ENCODE data around the gene WDR86.

DNA sequence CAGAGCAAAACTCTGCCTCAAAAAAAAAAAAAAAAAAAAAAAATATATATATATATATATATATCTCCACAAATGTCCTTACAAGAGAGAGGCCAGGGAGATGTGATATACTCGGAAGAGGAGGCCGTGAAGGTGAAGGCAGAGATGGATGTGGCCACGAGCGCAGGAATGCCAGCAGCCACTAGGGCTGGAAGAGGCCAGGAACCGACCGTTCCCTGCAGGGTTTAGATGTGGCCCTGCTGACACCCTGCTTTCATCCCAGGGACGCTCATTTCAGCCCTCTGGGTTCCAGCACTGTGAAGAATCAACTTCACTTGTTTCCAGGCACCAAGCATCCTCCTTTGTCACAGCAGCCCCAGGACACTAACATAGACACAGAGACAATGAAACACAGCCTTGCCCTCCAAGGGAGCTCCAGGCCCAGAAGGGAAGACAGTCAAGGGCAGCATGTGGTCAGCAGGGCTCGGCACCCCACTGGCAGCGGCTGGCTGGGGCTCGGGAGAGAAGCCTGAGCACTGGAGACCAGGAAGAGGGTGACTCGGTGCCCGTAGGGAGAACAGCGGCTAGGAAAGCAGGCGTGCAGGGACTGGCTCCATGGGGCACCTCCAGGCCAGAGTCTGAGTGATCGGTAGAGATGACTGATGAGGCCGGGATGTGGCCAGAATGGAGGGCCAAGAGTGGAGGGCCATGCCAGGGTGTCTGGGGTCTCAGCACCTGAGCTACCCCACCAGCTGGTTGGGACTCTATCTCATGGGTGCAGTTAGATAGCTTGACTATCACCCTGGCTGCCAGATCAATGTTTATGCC lies 7.6 kb downstream of the WDR86 start:
- TF ChIP-seq, protein P1, sequence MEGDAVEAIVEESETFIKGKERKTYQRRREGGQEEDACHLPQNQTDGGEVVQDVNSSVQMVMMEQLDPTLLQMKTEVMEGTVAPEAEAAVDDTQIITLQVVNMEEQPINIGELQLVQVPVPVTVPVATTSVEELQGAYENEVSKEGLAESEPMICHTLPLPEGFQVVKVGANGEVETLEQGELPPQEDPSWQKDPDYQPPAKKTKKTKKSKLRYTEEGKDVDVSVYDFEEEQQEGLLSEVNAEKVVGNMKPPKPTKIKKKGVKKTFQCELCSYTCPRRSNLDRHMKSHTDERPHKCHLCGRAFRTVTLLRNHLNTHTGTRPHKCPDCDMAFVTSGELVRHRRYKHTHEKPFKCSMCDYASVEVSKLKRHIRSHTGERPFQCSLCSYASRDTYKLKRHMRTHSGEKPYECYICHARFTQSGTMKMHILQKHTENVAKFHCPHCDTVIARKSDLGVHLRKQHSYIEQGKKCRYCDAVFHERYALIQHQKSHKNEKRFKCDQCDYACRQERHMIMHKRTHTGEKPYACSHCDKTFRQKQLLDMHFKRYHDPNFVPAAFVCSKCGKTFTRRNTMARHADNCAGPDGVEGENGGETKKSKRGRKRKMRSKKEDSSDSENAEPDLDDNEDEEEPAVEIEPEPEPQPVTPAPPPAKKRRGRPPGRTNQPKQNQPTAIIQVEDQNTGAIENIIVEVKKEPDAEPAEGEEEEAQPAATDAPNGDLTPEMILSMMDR (conservative IDR thresholded peaks at IDR 0.05; ENCODE audit: low read length), result no peak
- no peak for TF ChIP-seq EZH2phosphoT487 (IDR thresholded peaks at IDR 0.05; ENCODE audit: borderline replicate concordance)
